Measurements from ENCODE around the gene RTN4R.

GRCh38 chr22:20299746-20300136, 31.6 kb upstream of the RTN4R start:
- no peak for TF ChIP-seq CTCF (IDR thresholded peaks at IDR 0.05)
- TF ChIP-seq POLR2A (IDR thresholded peaks at IDR 0.05): no peak

Measured in tibial nerve (tissue), 3 donors.